Measurements from ENCODE around the gene KLF9.

KLF9 gene

GRCh38 chr9:70421272-70422180, 7.1 kb upstream of the KLF9 start:
- peak; percentile 77 for DNase-seq

- DNase-seq = peak; percentile 83
Measured at GRCh38 chr9:70420441-70421271, 6.2 kb upstream of the KLF9 start.

- peak; percentile 93 for DNase-seq
Measured at GRCh38 chr9:70419556-70420440, 5.3 kb upstream of the KLF9 start.

GRCh38 chr9:70418822-70419555, 4.5 kb upstream of the KLF9 start:
- DNase-seq = peak; percentile 95

GRCh38 chr9:70415476-70415875, 1.0 kb upstream of the KLF9 start:
- DNase-seq = no peak

GRCh38 chr9:70415041-70415440, 584 bp upstream of the KLF9 start:
- no peak for DNase-seq

- peak; percentile 23 for DNase-seq
Measured at GRCh38 chr9:70413464-70413798, 1.0 kb downstream of the KLF9 start.

- peak; percentile 37 for DNase-seq
Measured at GRCh38 chr9:70412832-70413463, 1.5 kb downstream of the KLF9 start.

GRCh38 chr9:70411930-70412831, 2.3 kb downstream of the KLF9 start:
- no peak for DNase-seq

GRCh38 chr9:70411121-70411929, 3.1 kb downstream of the KLF9 start:
- DNase-seq = no peak

- DNase-seq = no peak
Measured at GRCh38 chr9:70410368-70410767, 4.1 kb downstream of the KLF9 start.

- DNase-seq = no peak
Measured at GRCh38 chr9:70409800-70410199, 4.7 kb downstream of the KLF9 start.

- no peak for DNase-seq
Measured at GRCh38 chr9:70409280-70409679, 5.2 kb downstream of the KLF9 start.

- no peak for DNase-seq
Measured at GRCh38 chr9:70408393-70409040, 5.9 kb downstream of the KLF9 start.

- no peak for DNase-seq
Measured at GRCh38 chr9:70407081-70407503, 7.4 kb downstream of the KLF9 start.

- no peak for DNase-seq
Measured at GRCh38 chr9:70406434-70406862, 8.0 kb downstream of the KLF9 start.

GRCh38 chr9:70405808-70406433, 8.5 kb downstream of the KLF9 start:
- DNase-seq = no peak

- no peak for DNase-seq
Measured at GRCh38 chr9:70404261-70404660, 10.2 kb downstream of the KLF9 start.

- DNase-seq = no peak
Measured at GRCh38 chr9:70403618-70404025, 10.8 kb downstream of the KLF9 start.
